Right renal cortex interstitium (tissue), 3 donors: ENCODE measurements around the gene TCERG1L. TPM values are rescaled to one million over a fixed set of nuclear protein-coding genes. Genes with fewer than 3 reads are reported as not detected.
"Not testable (repeated sequence)": the region's sequence is repeated elsewhere in the genome, so short reads cannot be mapped to it uniquely, and the experiment has no call there.

Source experiments
- DNase-seq, 3 donors: peaks; one replicate each; pipeline ENCODE4 v3.0.0-alpha.2; 2013; ENCODE audit warnings: low read depth in 3 of 3, low spot score in 2 of 3
- polyA plus RNA-seq, 3 donors: library from polyadenylated mRNA; unstranded; fragments of 120-200 nt; gene quantifications; one replicate each; pipeline ENCODE4 v1.2.1, GENCODE V29; 2013; ENCODE audit not compliant: insufficient read length in 3 of 3

Gene TCERG1L
- polyA plus RNA-seq, 3 donors = 1.2 to 1.7 (median 1.4) TPM

GRCh38 chr10:131174211-131174565 is 137.3 kb downstream of the TCERG1L start:
- DNase-seq = no peak

- no peak for DNase-seq
Observed at GRCh38 chr10:131173484-131174210, 137.9 kb downstream of the TCERG1L start.

GRCh38 chr10:131172433-131172832 is 139.1 kb downstream of the TCERG1L start:
- DNase-seq = no peak

- no peak for DNase-seq
Observed at GRCh38 chr10:131169146-131169545, 142.4 kb downstream of the TCERG1L start.

- no peak for DNase-seq
Observed at GRCh38 chr10:131168238-131168875, 143.2 kb downstream of the TCERG1L start.

- DNase-seq = no peak
Observed at GRCh38 chr10:131167036-131167860, 144.3 kb downstream of the TCERG1L start.

- DNase-seq = no peak
Observed at GRCh38 chr10:131166486-131166885, 145.0 kb downstream of the TCERG1L start.

GRCh38 chr10:131165092-131165491 is 146.4 kb downstream of the TCERG1L start:
- no peak for DNase-seq

GRCh38 chr10:131162866-131163843 is 148.4 kb downstream of the TCERG1L start:
- DNase-seq = no peak

- DNase-seq = no peak
Observed at GRCh38 chr10:131162211-131162610, 149.3 kb downstream of the TCERG1L start.

- DNase-seq = no peak
Observed at GRCh38 chr10:131161087-131161486, 150.4 kb downstream of the TCERG1L start.

GRCh38 chr10:131160219-131160875 is 151.2 kb downstream of the TCERG1L start:
- DNase-seq = no peak

- DNase-seq = no peak
Observed at GRCh38 chr10:131159771-131160170, 151.8 kb downstream of the TCERG1L start.

- no peak for DNase-seq
Observed at GRCh38 chr10:131158695-131159094, 152.8 kb downstream of the TCERG1L start.

GRCh38 chr10:131157899-131158298 is 153.6 kb downstream of the TCERG1L start:
- no peak for DNase-seq

GRCh38 chr10:131155876-131156230 is 155.7 kb downstream of the TCERG1L start:
- no peak for DNase-seq

- no peak for DNase-seq
Observed at GRCh38 chr10:131155218-131155875, 156.2 kb downstream of the TCERG1L start.

- DNase-seq = no peak
Observed at GRCh38 chr10:131154306-131155025, 157.1 kb downstream of the TCERG1L start.

GRCh38 chr10:131152456-131152855 is 159.1 kb downstream of the TCERG1L start:
- DNase-seq = not testable (repeated sequence)
